GM12892 (cell line): ENCODE data around the gene ELMO3.

Experiments used
- POLR2A ChIP-seq: IDR thresholded peaks from 2 replicates; pipeline ENCODE4 v1.6.1; 2011; ENCODE audit warnings: low read depth, low read length, control low read depth
- POLR2AphosphoS5 ChIP-seq: IDR thresholded peaks from 2 replicates; pipeline ENCODE4 v1.6.1; 2011; ENCODE audit warnings: low read depth, low read length, control low read depth

GRCh38 chr16:67245674-67246080, 46.7 kb downstream of the ELMO3 start:
- TF ChIP-seq POLR2A (no peak), POLR2AphosphoS5 (no peak)
